OCI-LY3 (cell line): Measurements from ENCODE around the gene NRP1.

Source experiments
- H2AFZ ChIP-seq: fragments of 200-600, 300-600 bp; shearing (Covaris generic); 2 replicates; pipeline ENCODE4 v1.6.0; 2014; ENCODE audit warnings: antibody characterized with exemption, low read depth, low read length
- H3K27ac ChIP-seq: fragments of 200-600, 300-600 bp; sonication (generic); 2 replicates; pipeline ENCODE4 v1.5.1; 2014; ENCODE audit warnings: mild to moderate bottlenecking, low read length, moderate library complexity, mixed read lengths
- H3K27me3 ChIP-seq: fragments of 200-600, 300-600 bp; sonication (generic); 2 replicates; pipeline ENCODE4 v1.6.1; 2014; ENCODE audit warnings: low read depth, low read length, mixed read lengths
- H3K36me3 ChIP-seq: fragments of 200-600, 300-600 bp; sonication (generic); replicated peaks from 2 replicates; pipeline ENCODE3; 2014; ENCODE audit warnings: low read depth, low read length, mixed read lengths
- H3K4me1 ChIP-seq: fragments of 300-600, 200-600 bp; sonication (generic); 2 replicates; pipeline ENCODE4 v1.6.1; 2014; ENCODE audit warnings: low read length, mixed read lengths
- H3K4me2 ChIP-seq: fragments of 200-600, 300-600 bp; sonication (generic); 2 replicates; pipeline ENCODE4 v1.6.1; 2014; ENCODE audit warnings: low read length, mixed read lengths
- H3K4me3 ChIP-seq: fragments of 300-600, 200-600 bp; sonication (generic); 2 replicates; pipeline ENCODE4 v1.5.1; 2014; ENCODE audit warnings: antibody characterized with exemption, mild to moderate bottlenecking, low read length, moderate library complexity
- H3K79me2 ChIP-seq: fragments of 300-600, 200-600 bp; shearing (Covaris generic); 2 replicates; pipeline ENCODE4 v1.6.1; 2014; ENCODE audit warnings: mild to moderate bottlenecking, low read length, mixed read lengths
- H3K9ac ChIP-seq: fragments of 300-600, 200-600 bp; shearing (Covaris generic); 2 replicates; pipeline ENCODE4 v1.6.0; 2014; ENCODE audit warnings: mild to moderate bottlenecking, low read length, moderate library complexity
- H3K9me3 ChIP-seq: fragments of 200-600, 300-600 bp; shearing (Covaris generic); 2 replicates; pipeline ENCODE4 v1.6.1; 2014; ENCODE audit warnings: low read length, mixed read lengths; ENCODE audit not compliant: insufficient read depth
- H4K20me1 ChIP-seq: fragments of 200-600, 300-600 bp; sonication (generic); 2 replicates; pipeline ENCODE4 v1.6.1; 2016; ENCODE audit warnings: low read length, mixed read lengths; ENCODE audit not compliant: insufficient read depth
- CTCF ChIP-seq: fragments of 200-600, 300-600 bp; sonication (generic); IDR thresholded peaks from 2 replicates; pipeline ENCODE4 v1.5.1; 2014; ENCODE audit warnings: antibody characterized with exemption, low read length, low read depth
- EZH2phosphoT487 ChIP-seq: fragments of 200-600 bp; shearing (Covaris generic); IDR thresholded peaks from 2 replicates; pipeline ENCODE4 v1.6.1; 2018; ENCODE audit warnings: antibody characterized with exemption, mixed run types, low read depth

Gene NRP1

GRCh38 chr10:33279811-33280602 is 54.5 kb downstream of the NRP1 start:
- Histone ChIP-seq H3K9me3 (no peaks in the 10 kb centered on the region), H3K4me2 (no peak overlapping the region), H2AFZ (no peak overlapping the region), H3K79me2 (no peaks in the 10 kb centered on the region), H3K4me1 (no peaks in the 10 kb centered on the region), H3K27me3 (no peaks in the 10 kb centered on the region), H4K20me1 (no peaks in the 10 kb centered on the region), H3K4me3 (no peak overlapping the region), H3K36me3 (no peaks in the 10 kb centered on the region), H3K27ac (no peak overlapping the region), H3K9ac (no peak overlapping the region)
- TF ChIP-seq EZH2phosphoT487 (no peak), CTCF (no peak)

- Histone ChIP-seq H3K36me3 (no peaks in the 10 kb centered on the region), H3K27ac (no peak overlapping the region), H3K4me2 (no peak overlapping the region), H3K9me3 (no peaks in the 10 kb centered on the region), H3K4me1 (no peaks in the 10 kb centered on the region), H3K79me2 (no peaks in the 10 kb centered on the region), H3K27me3 (no peaks in the 10 kb centered on the region), H3K9ac (no peak overlapping the region), H2AFZ (no peak overlapping the region), H4K20me1 (no peaks in the 10 kb centered on the region), H3K4me3 (no peak overlapping the region)
- TF ChIP-seq EZH2phosphoT487 (no peak), CTCF (no peak)
These were observed 55.2 kb downstream of the NRP1 start for GRCh38 chr10:33279276-33279675.

- no peak overlapping the region for H3K4me3 ChIP-seq
- TF ChIP-seq CTCF: no peak
- TF ChIP-seq EZH2phosphoT487: no peak
- no peak overlapping the region for H2AFZ ChIP-seq
- H3K27me3 ChIP-seq: no peaks in the 10 kb centered on the region
- H3K79me2 ChIP-seq: no peaks in the 10 kb centered on the region
- no peaks in the 10 kb centered on the region for H4K20me1 ChIP-seq
- H3K9me3 ChIP-seq: no peaks in the 10 kb centered on the region
- H3K4me1 ChIP-seq: no peaks in the 10 kb centered on the region
- H3K27ac ChIP-seq: no peak overlapping the region
- no peak overlapping the region for H3K9ac ChIP-seq
- no peaks in the 10 kb centered on the region for H3K36me3 ChIP-seq
- H3K4me2 ChIP-seq: no peak overlapping the region
These were observed 56.3 kb downstream of the NRP1 start for GRCh38 chr10:33278198-33278597.

GRCh38 chr10:33277135-33277536 is 57.3 kb downstream of the NRP1 start:
- H3K79me2 ChIP-seq: no peaks in the 10 kb centered on the region
- no peaks in the 10 kb centered on the region for H3K27me3 ChIP-seq

More at GRCh38 chr10:33277135-33277536, 57.3 kb downstream of the NRP1 start:
- Histone ChIP-seq H3K9ac (no peak overlapping the region), H3K4me1 (no peaks in the 10 kb centered on the region), H3K9me3 (no peaks in the 10 kb centered on the region), H4K20me1 (no peaks in the 10 kb centered on the region), H3K36me3 (no peaks in the 10 kb centered on the region), H3K4me2 (no peak overlapping the region), H3K27ac (no peak overlapping the region), H3K4me3 (no peak overlapping the region), H2AFZ (no peak overlapping the region)
- no peak for TF ChIP-seq EZH2phosphoT487
- no peak for TF ChIP-seq CTCF
